SU-DHL-6 (cell line): ENCODE results near the gene ZDHHC4.

Experiments used
- CTCF ChIP-seq: fragments of 200-600 bp; sonication (generic); IDR thresholded peaks from one replicate; pipeline ENCODE4 v1.5.1; 2017; ENCODE audit warnings: antibody characterized with exemption, mild to moderate bottlenecking, low read length, moderate library complexity; ENCODE audit not compliant: insufficient read depth, poor library complexity, severe bottlenecking
- EZH2phosphoT487 ChIP-seq: fragments of 200-600 bp; sonication (generic), shearing (Covaris generic); conservative IDR thresholded peaks from 2 replicates; pipeline ENCODE4 v1.6.1; 2018; ENCODE audit warnings: mild to moderate bottlenecking, antibody characterized with exemption, low read length, moderate library complexity, mixed read lengths

- TF ChIP-seq CTCF (no peak), EZH2phosphoT487 (no peak)
These were observed 31.5 kb downstream of the ZDHHC4 start for GRCh38 chr7:6608794-6609193.
